Tibial nerve (tissue), 4 donors: ENCODE data around the gene CREG2. TPM values are rescaled to one million over a fixed set of nuclear protein-coding genes. Genes with fewer than 3 reads are reported as not detected.

Experiments
- DNase-seq, 2 donors: peaks; one replicate each; pipeline ENCODE4 v3.0.0-alpha.2; 2019; ENCODE audit warnings: low spot score in 2 of 2
- H3K27ac ChIP-seq, 4 donors: fragments of 200-600 bp; sonication (generic) in 3 of 4; one replicate each; pipeline ENCODE4 v1.5.1; 2017 to 2019; ENCODE audit warnings: mild to moderate bottlenecking in 1 of 4
- H3K27me3 ChIP-seq, 2 donors: fragments of 200-600 bp; sonication (generic) in 1 of 2; one replicate each; pipeline versions ENCODE4 v1.5.1 to v1.6.0; 2017 to 2019
- H3K36me3 ChIP-seq, 3 donors: fragments of 200-600 bp; sonication (generic); one replicate each; pipeline ENCODE4 v1.5.1; 2018 to 2019
- H3K4me1 ChIP-seq, 4 donors: fragments of 200-600 bp; sonication (generic) in 3 of 4; one replicate each; pipeline ENCODE4 v1.5.1; 2017 to 2019
- H3K4me3 ChIP-seq, 4 donors: fragments of 200-600 bp; sonication (generic) in 3 of 4; one replicate each; pipeline ENCODE4 v1.5.1; 2017 to 2019; ENCODE audit warnings: mild to moderate bottlenecking in 1 of 4, moderate library complexity in 1 of 4
- H3K9me3 ChIP-seq, 4 donors: fragments of 200-600 bp; sonication (generic) in 3 of 4; one replicate each; pipeline ENCODE4 v1.5.1; 2017 to 2019
- EP300 ChIP-seq, 2 donors: sonication (generic); formaldehyde crosslinking; IDR thresholded peaks; one replicate each; pipeline ENCODE4 v1.6.1; 2017; ENCODE audit warnings: antibody characterized with exemption in 2 of 2, mild to moderate bottlenecking in 1 of 2
- POLR2A ChIP-seq, 2 donors: fragments of 450-650 bp; IDR thresholded peaks; one replicate each; pipeline ENCODE4 v1.6.1; 2017; ENCODE audit warnings: antibody characterized with exemption in 2 of 2, mild to moderate bottlenecking in 2 of 2, moderate library complexity in 2 of 2
- WGBS, 2 donors: methylation state at CpG; one replicate each; pipeline ENCODE4 v1.1.5; 2018; 5-methylcytosine and 5-hydroxymethylcytosine counted together
- total RNA-seq, 4 donors: library from RNA; depleted of rRNA; stranded (reverse); fragments of >200 nt; gene quantifications; one replicate each; pipeline ENCODE4 v1.1.0, GENCODE V29; 2016
- TF ChIP-seq, protein P1 (sequence below), 5 experiments: fragments of 200-600 bp in 3 of 5; fragments of 450-650 bp in 2 of 5; sonication (generic) in 3 of 5; IDR thresholded peaks; one replicate each; pipeline ENCODE4 v1.5.1; 2016 to 2019; ENCODE audit warnings: antibody characterized with exemption in 5 of 5, mild to moderate bottlenecking in 3 of 5, moderate library complexity in 2 of 5

CREG2 gene
- total RNA-seq, 4 donors from 2014 or later = not detected

DNA sequence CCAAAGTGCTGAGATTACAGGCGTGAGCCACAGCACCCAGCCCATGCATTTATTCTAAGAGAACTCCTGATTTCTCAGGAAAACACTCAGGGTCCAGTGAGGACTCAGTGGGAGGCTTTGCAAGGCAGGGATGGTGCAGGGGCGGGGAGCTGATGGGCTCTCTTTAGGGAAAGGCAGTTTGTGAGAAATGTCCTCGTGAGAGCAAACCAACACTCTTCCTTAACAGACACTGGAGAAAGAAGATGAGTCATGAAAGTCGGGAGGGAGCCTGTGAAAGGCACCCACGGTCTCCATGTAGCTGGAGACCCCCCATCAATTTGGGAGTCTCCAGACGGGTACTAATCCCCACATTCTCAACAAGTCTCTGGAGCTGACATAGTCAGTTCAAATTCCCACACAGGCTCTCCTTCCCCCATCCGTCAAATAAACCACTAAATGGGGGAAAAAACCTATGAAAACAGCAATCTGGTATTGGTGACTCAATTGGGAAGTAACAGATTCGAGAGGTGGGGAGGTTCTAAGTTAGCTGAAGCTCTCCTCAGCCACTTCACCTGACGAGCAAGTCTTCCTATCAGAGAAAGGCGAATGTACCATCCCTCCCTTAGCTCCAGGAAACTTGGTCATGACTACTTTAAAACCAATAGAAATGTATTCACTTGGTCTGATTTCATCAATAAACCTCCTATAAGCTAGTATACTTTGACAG is 11.0 kb upstream of the CREG2 start:
- 74 to 79% methylated on average over 10 of the region's 10 CpGs for WGBS, 2 donors
- Histone ChIP-seq H3K36me3 (no peaks in the 10 kb centered on the region), H3K4me1 (no peaks in the 10 kb centered on the region), H3K9me3 (no peaks in the 10 kb centered on the region), H3K27me3 (no peaks in the 10 kb centered on the region), H3K27ac (no peak overlapping the region), H3K4me3 (no peak overlapping the region)
- DNase-seq = no peak
- TF ChIP-seq, protein P1, sequence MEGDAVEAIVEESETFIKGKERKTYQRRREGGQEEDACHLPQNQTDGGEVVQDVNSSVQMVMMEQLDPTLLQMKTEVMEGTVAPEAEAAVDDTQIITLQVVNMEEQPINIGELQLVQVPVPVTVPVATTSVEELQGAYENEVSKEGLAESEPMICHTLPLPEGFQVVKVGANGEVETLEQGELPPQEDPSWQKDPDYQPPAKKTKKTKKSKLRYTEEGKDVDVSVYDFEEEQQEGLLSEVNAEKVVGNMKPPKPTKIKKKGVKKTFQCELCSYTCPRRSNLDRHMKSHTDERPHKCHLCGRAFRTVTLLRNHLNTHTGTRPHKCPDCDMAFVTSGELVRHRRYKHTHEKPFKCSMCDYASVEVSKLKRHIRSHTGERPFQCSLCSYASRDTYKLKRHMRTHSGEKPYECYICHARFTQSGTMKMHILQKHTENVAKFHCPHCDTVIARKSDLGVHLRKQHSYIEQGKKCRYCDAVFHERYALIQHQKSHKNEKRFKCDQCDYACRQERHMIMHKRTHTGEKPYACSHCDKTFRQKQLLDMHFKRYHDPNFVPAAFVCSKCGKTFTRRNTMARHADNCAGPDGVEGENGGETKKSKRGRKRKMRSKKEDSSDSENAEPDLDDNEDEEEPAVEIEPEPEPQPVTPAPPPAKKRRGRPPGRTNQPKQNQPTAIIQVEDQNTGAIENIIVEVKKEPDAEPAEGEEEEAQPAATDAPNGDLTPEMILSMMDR (IDR thresholded peaks at IDR 0.05) = no peak
- TF ChIP-seq POLR2A (IDR thresholded peaks at IDR 0.05) (no peak), EP300 (IDR thresholded peaks at IDR 0.05) (no peak)

DNA sequence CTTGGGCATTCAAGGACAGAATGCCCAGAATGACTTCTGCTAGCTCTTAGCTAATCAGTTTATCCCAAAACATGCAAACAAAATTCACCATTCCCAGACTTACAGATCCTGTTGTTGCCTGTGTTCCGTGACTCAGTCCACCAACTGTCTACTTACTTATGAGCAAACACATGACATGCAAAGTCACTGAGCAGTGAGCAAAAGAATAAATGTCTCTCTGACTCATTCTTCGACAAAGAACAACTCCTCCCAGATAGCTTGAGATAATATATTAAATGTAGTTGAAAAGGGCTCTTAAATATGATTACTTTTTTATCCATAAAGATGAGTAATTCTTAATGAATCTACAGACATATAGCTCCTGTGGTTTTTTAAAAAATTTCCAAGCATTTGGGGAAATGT is 9.0 kb upstream of the CREG2 start:
- H3K9me3 ChIP-seq = no peaks in the 10 kb centered on the region
- DNase-seq = no peak
- TF ChIP-seq POLR2A (IDR thresholded peaks at IDR 0.05) = no peak
- H3K27me3 ChIP-seq = no peaks in the 10 kb centered on the region
- H3K4me1 ChIP-seq = no peaks in the 10 kb centered on the region
- no peaks in the 10 kb centered on the region for H3K36me3 ChIP-seq
- WGBS, 2 donors = 45 to 59% methylated on average over 2 of the region's 2 CpGs
- no peak overlapping the region for H3K4me3 ChIP-seq
- H3K27ac ChIP-seq = no peak overlapping the region

DNA sequence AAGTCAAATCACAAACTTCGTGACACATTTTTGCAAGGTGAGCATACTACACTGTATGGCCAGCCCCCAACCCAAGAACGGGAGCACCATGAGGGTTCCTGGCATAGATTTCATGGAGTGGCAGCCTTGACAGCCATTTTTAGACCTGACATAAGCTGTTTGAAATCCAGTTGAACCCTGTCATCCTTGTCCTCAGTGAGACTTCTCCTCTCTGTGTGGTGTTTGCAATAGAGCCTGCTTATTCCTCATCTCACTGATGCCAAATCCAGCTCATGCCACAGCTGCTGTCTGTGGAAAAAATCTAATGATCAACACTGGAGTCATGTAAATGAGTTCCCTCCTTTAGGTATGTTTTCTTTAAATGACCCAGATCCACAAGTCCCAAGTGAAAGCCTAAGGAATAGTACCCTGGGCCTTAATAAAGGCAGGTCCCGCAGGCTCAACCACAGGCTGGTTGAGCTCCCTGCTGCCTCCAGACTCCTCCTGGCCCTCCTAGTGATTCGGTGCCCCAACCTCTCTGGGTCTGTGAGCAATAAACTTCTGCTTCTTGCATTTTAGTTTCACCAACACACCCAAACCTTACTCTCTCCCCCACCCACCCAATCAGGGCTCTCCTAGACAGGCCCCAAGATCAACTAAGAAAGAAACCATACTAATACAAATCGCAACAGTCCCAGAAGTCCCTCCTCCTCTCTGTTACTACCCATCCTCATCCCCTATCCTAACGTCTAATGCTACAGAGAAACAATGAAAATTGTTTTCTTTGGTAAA is 8.4 kb upstream of the CREG2 start:
- Histone ChIP-seq H3K4me1 (no peaks in the 10 kb centered on the region), H3K27me3 (peaks cover 0 to 3% of the 10 kb centered on the region in 2 donors), H3K9me3 (no peaks in the 10 kb centered on the region), H3K27ac (no peak overlapping the region), H3K36me3 (no peaks in the 10 kb centered on the region), H3K4me3 (no peak overlapping the region)
- DNase-seq = no peak
- no peak for TF ChIP-seq POLR2A (IDR thresholded peaks at IDR 0.05)
- TF ChIP-seq, protein P1 (IDR thresholded peaks at IDR 0.05) = no peak
- TF ChIP-seq EP300 (IDR thresholded peaks at IDR 0.05) = no peak
- WGBS, 2 donors = 86 to 87% methylated on average over 6 of the region's 6 CpGs

DNA sequence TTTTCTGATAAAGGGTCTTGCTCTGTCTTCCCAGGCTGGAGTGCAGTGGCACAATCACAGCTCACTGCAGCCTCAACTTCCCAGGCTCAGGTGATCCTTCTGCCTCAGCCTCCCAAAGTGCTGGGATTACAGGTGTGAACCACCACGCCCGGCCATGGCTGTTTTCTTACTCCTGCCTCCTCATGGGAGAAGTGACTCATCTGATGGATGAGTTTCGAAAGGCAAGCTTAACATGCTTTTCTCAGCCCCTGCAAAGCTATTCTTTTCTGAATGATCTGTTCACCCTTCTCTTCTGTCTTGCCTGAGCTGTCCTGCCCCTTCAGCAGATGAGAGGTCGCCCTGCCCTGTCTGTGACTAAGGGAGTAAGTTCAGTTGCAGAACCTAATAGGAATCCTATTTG is 929 bp upstream of the CREG2 start:
- peaks cover 0 to 18% (median 4%) of the 10 kb centered on the region in 4 donors for H3K4me1 ChIP-seq
- no peaks in the 10 kb centered on the region for H3K36me3 ChIP-seq
- no peak overlapping the region for H3K27ac ChIP-seq
- peaks cover 0 to 64% of the 10 kb centered on the region in 2 donors for H3K27me3 ChIP-seq
- 59 to 67% methylated on average over 4 of the region's 4 CpGs for WGBS, 2 donors
- TF ChIP-seq, protein P1 (IDR thresholded peaks at IDR 0.05) = no peak
- TF ChIP-seq POLR2A (IDR thresholded peaks at IDR 0.05) (no peak), EP300 (IDR thresholded peaks at IDR 0.05) (no peak)
- no peak overlapping the region for H3K4me3 ChIP-seq
- no peaks in the 10 kb centered on the region for H3K9me3 ChIP-seq
- no peak for DNase-seq

DNA sequence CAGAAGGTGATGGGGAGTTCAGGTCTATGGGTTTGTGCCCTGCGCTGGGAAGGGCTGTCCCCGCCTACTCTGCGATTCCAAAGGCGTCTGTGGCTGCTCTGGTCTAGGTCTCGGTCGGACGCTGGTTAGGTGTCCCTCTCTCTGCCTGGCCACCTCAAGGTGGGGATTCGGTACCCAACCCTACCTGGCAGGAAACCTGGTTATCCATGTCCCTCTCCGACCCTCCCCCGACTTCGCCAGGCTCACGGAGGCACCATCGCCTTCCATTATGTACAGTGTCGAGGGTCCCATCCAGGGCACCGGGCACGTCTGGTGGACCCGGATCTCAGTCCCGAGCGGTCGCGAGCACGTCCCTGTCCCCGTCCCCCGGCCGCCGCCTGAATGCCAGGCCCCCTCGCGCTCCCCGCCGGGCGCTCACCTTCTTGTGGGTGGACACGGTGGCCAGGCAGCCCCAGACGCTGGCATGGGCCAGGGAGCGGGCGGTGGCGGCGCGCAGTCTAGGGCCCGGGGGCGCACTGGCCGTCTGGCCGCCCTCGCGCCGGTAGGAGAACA is 628 bp downstream of the CREG2 start:
- Histone ChIP-seq H3K4me1 (peaks cover 0 to 18% (median 4%) of the 10 kb centered on the region in 4 donors), H3K36me3 (no peaks in the 10 kb centered on the region), H3K27me3 (peaks cover 0 to 66% of the 10 kb centered on the region in 2 donors), H3K27ac (no peak overlapping the region), H3K9me3 (no peaks in the 10 kb centered on the region), H3K4me3 (peak overlapping the region; percentile 10 to 52 (median 24))
- no peak for TF ChIP-seq EP300 (IDR thresholded peaks at IDR 0.05)
- no peak for TF ChIP-seq POLR2A (IDR thresholded peaks at IDR 0.05)
- TF ChIP-seq, protein P1 (IDR thresholded peaks at IDR 0.05) = no peak
- WGBS, 2 donors = 6 to 12% methylated on average over 4 to 38 of the region's 45 CpGs
- no peak for DNase-seq
